HuH-7 (cell line): ENCODE results near the gene USP40.

Experiments used
- DNase-seq: peaks from one replicate; pipeline ENCODE4 v3.0.0; 2011; ENCODE audit warnings: low spot score

USP40 gene

DNA sequence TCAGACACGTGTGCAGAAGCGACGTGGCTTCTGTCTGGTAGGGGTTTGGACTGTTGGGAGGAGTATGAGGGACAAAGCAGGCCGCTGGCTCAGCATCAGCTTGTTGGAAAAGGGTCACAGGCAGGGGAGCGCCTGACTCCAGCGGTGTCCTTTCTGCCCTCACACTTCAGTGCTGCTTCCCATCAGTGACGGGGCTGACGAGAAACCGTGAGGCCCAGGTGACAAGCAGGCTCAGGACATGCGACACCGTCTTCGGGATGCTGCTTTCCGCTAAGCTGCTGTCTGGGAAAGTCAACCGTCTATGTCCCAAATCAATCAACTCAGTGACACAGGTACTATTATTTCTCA, 90.5 kb downstream of the USP40 start:
- DNase-seq = no peak

DNA sequence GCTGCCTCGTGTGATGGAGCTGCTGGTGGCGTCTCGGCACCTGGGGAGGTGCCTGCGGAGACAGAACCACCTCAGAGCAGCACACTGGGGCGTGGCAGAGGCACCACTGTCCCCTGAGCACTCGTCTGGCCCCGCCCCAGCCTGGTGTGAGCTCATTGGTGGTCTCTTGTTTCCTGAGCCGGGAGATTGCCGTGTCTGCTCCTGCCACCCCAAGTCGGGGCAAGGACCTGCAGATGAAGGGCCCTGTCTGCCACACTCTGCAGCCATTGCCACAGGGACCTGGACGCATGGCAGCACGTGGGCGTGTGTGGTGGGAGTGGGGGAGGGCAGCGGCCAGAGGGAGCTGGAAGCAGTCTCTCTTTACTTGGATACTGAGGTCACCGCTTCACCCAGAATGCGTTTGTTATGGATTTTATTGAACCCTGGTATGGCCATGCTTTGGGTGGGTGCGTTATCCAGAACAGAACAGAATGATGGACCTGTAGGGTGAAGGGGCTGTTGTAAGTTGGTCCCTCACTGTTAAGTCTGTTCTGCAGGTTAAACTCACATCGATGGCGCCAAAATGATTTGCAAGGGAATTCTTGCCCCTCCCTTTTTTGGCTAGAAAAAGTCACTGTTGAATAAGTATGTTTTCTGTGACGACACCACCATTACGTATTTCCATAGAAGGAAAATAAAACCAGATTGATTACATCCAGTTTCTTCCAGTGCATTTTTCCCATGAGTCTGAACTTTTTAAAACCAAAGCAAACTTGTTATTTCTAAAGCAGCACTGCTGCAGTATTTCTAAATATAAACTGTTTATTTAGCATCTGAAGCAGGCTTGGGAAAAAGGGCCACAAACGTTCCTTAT, 92.0 kb downstream of the USP40 start:
- DNase-seq = no peak

DNA sequence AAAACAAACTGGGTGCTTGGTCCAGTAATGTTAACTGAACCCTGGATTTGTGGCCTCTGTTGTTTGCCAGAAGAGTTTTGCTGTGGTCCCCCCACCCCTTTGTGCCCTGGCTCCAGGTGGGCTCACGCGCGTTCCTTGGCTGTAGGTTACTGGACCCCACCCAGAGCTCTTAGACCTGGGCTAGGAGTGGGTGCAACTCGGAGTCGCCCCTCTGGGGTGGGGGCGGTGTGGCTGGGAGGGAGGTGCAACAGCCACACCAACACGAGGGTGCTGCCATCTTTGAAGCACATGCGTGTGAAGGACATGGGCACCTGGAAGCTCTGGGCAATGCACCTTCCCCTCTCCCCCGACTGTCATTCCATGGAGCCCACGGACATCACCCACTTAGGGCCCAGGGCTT, 92.7 kb downstream of the USP40 start:
- DNase-seq = no peak

DNA sequence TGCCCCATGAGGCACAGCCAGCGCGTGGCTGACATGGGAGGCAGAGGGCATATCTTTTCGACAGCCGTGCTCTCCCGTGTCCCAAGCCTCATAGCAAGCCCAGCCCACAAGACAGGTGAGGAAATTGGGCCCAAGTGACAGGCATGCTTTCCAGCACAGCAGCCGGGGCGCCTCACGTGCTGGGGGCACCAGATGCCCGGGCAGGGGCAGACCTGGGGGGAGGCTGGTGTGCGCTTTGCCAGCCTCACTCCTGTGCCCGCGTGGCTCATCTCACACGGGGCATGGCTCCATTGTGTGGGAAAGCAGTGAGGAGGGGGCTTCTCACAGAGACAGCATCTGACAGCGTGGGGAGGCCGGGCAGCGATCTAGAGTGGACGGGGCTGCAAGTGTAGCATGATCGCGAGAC, 93.2 kb downstream of the USP40 start:
- DNase-seq = no peak

DNA sequence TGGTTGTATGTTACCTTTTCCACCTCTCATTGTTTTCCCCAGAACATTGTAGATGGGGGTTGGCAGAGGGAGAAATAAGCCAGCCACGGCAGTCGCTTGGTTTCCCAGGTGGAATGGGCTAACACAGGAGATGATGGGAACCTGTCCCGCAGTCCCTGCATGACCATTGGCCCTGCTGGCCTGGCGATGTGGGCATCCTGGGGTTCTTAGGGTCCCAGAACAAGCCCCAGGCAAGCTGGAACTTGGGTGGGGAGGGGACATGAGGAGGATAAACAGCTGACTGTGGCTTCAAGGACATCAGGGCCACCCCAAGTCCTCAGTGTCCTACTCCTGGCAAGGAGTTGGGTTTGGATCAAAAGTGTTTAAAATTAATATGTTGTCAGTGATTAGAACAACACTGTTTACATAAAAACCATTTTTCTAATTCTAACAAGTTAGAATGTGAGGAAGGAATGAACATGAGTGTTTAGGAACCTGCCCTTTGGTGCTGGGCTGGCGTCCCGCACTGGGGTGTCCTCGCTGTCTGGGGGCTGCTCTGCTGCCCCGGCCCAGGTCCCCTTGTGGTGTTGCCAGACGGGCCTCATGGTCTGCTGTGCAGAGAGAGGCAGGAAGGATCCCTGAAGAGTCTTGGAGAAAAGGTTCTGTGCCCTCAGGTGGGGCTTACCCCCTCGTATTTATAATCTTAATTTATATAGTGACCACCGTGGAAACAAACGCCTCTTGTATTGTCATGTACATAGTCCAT, 95.1 kb downstream of the USP40 start:
- no peak for DNase-seq

DNA sequence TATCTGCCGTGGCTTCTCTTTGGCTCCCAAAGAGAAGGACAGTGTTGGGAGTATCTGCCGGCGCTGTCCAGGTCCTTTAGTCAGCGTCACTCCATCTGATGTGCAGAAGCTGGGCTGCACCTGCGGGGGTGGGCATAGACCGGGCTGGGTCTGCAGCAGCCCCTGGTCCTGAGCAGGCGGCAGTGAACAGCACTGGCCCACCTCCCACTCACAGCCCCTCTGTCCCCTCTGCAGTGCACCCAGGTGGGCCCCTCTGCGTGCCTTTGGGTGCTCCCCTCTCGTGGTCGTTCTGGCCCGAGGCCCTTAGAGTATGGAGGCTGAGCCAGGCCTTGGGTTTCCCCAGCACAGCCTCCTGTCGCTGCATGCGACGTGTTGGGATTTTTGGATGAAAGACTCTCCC, 95.7 kb downstream of the USP40 start:
- DNase-seq = no peak

DNA sequence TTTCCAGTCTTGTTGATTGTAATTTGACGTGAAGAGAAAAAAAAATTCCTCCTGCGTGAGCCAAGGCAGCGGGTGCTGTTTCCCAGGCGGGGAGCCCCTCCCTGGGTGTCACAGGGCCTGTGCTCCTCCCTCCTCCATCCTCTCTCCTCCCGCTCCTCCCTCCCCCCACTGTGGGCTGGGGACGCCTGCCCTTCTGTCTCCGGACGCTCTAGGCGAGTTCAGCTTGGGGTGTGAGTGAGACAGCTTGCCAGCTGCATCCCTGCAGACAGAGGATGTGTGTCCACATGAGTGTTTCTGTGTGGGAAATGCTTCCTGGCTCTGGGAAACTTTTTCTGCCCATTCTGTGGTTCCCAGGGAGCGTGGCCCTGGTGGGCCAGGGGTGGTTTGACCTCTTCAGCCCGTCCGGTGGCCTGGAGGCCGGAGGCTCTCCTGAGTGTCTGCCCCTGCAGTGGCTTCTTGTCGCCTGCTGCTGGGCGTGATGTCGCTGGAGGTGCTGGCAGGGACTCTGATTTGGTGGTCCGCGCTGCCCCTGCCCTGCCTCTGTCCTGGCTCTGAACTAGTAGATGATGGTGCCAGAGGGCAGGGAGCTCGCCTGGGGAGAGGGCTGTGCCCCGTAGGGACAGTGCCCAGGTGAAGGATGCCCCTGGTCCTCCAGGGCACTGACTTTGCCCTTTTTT, 96.4 kb downstream of the USP40 start:
- no peak for DNase-seq

DNA sequence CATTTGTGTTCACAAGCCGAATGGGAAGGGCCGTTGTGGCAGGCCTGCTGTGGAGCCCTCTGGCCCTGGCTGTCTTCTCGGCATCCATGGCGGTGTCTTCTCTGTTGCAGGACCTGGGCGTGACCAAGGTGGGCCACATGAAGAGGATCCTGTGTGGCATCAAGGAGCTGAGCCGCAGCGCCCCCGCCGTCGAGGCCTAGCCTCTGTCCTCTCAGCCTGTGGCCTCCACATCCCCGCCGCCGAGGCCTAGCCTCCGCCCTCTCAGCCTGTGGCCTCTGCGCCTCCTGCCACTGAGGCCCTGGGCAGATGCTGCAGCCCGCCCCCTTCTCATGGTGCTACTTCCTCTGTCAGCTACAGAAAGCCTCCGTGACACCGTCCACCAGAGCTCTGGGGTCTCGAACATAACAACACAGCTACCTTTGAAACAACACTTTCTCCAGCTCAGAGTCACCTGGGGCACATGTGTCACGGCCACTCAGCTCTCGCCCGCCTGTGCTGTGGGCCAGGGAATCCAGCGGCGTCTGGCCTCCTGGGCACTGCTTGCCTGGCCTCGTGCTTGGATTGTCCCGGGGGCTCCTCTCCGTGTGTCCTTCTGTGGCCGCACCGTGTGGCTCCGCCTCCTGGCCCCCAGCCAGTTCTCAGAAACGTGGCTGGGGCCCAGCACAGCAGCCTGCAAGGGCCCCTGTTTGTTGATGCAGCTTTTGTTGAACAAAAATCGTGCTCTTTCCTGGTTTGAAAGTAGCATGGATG, 97.1 kb downstream of the USP40 start:
- no peak for DNase-seq

DNA sequence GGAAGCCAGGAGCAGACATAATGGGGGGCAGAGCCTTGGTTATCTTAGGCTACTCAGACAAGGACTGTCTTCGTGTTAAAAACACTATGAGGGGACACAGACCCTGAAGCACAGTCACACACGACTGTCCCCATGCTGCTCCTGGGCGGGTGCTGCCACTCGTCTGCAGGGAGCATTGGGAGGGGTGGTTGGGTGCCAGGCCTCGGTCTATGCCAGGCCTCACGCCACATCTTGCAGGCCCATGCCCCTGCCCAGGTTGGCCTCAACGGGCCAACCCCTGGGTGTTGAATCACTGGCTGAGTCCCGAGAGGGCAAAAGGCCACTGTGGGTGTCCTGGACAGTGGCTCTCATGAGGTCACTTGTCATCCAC, 97.9 kb downstream of the USP40 start:
- DNase-seq = no peak

DNA sequence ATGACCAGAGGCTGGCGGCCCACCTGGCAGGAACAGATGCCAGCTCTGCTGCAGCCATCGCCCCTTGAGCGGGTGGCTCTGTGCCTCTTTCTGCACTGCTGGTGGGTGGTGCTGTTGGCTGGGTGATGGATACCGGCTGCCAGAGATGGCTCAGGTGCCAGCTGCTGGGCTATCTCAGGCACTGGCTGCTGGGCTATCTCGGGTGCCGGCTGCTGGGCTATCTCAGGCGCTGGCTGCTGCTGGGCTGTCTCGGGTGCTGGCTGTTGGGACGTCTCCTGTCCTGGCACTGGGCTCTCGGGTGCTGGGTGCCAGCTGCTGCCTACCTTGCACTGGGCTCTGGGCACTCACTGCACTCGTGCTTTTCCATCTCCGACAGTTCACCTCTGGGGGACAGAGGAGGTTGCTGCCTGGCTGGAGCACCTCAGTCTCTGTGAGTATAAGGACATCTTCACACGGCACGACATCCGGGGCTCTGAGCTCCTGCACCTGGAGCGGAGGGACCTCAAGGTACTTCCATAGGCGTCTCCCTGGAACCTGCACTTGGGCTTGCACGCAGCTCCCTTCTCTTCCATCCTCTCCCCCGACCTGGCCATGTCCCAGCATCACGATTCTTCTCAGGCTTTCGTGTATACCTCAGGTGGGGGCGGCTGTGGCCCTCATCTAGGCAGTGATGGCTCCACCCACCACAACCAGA, 98.4 kb downstream of the USP40 start:
- no peak for DNase-seq

DNA sequence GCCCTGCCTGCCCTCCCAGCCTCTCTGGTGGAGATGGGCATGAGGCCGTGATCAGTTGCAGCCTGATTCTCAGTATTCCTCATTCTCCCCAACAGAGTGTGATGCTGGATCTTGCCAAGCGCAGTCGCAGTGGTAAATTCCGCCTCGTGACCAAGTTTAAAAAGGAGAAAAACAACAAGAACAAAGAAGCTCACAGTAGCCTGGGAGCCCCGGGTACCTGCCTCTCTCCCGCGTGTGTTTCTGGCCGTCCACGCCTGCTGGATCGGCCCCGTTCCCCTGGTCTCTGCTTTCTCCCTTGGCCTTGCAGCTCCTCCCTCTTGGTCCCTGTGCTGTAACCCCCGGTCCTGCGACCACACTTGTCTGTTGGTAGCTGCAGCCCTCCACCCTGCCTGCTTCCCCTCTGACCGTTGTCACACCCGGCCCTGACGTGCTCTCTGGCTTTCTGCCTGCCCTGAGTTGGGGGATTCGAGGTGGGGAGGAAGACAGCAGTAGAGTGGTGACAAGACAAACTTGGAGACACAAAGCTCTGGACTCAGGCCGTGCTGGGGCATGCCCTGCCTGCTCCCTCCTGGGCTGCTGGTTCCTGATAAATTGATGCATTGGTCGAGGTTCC, 99.5 kb downstream of the USP40 start:
- DNase-seq = no peak

DNA sequence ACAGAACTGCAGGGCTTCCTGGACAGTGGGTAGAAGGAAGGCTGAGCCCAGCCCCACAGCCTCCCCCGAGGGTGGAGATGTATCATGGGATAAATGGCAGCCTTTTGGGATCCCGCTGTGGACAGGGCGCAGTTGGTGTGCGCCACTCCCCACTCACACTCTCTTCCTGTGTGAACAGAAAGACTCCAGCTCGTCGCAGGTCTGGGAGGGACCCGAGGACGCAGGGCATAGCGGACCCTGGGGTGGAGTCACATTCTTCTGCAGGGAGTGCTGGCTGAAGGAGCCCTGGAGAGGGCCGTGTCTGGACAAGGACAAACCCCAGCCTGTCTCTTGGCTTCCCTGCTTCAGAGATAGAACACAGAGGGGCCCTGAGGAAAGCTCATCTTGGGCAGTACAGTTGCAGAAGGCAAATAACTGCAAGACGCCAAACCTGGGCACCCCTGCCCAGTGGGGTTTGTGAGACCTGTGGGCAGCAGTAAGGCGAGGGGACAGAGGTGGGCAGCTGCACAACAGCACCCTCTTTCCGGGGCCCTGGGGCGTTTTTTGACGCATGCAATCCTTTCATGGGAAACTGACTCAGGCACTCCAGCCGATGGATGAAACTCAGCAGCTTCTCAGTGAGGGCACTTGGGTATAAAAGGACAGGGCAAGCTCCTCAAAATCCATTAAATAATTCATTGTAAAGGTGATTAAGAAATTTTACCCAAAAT, 101.9 kb downstream of the USP40 start:
- no peak for DNase-seq

DNA sequence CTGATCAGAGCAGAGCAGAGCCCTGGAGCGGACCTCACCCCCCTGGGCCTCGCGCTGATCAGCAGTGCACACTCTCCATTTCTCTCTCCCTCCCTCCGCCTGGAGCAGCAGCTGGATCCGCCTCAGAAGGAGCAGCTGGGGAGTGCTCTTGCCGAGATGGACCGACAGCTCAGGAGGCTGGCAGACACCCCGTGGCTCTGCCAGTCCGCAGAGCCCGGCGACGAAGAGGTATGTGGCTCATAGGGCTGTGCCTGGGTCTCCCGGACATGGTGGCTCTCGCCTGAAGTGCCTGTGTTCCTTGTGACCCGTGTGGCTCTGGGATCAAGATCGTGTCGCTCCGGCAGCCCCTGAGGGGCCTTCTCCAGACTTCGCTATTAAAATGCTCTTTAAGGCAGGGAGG, 102.5 kb downstream of the USP40 start:
- DNase-seq = no peak

DNA sequence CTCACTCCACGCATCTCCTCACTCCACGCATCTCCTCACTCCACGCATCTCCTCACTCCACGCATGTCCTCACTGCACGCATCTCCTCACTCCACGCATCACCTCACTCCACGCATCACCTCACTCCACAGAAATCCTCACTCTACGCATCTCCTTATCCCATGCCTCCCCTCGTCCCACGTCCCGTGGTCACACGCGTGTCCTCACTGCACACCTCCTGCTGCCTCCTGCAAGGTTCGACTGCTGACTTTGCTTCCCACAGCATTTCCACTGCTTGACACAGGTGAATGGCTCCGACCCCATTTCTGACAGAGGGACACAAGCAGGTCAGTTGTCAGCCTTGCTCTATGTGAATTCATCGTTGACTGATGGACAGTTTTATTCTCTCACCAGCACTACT, 103.0 kb downstream of the USP40 start:
- DNase-seq = no peak

DNA sequence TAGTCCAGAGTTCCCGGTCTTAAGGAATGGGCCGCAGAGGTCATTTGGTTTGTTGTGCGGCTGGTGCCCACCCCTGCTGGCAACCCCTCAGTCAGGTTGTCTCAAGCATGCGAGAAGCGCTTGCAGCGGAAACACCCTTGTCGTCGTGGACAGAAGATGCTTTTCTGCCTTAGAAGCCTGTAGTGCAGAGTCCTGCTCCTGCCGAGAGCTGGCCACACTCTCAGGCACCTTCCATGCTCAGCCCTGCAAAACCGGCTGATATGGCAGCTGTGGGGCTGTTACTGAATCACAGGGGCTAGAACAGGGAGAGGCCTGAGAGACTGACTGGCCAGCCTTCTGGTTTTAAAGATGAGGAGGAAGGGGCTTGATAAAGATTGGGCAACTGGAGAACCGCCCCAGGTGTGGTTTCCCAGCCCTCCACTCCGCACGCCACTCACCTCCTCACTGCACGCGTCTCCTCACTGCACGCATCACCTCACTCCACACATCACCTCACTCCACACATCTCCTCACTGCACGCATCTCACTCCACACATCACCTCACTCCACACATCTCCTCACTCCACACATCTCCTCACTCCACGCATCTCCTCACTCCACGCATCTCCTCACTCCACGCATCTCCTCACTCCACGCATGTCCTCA, 103.6 kb downstream of the USP40 start:
- no peak for DNase-seq

DNA sequence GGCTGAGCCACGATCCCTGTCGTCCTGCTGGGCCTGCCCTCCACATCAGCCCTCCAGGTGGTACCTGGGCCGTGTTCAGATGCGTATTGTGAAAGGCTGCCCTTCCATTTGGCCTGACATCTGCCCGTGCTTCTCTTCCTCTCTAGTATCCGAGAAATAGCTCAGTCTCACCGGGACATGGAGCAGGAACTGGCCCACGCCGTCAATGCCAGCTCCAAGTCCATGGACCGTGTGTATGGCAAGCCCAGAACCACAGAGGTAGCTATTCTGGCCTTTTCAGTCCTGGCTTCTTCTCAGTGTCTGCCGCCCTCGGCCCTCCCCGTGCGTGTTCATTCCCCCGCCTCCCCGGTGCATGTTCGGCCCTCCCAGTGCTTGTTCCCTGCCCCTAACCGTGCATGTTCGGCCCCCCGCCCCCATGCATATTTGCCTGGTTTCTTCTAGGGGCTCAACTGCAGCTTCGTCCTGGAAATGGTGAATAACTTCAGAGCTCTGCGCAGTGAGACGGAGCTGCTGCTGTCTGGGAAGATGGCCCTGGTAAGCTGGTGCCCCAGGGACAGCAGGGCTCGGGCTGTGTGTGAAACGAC, 104.3 kb downstream of the USP40 start:
- no peak for DNase-seq

DNA sequence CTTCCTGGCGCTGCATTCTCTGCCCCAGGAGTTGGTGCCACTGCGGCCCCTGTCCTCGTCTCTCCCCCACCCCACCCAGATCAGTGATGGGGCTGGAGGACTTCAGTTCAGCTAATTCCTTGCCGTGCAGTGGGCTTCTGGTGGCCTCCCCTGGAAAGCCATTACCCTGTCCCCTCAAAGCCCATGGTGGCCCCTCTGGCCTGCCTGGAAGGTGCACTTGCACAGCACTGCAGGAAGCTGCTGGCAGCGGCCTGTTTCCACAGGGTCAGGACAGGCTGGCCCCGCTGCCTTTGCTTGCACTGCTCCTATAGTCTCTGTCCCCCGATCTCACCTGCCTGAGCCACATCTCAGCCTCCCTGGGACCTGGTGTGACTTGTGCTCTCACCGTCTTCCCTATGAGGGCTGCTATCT, 105.1 kb downstream of the USP40 start:
- DNase-seq = no peak

DNA sequence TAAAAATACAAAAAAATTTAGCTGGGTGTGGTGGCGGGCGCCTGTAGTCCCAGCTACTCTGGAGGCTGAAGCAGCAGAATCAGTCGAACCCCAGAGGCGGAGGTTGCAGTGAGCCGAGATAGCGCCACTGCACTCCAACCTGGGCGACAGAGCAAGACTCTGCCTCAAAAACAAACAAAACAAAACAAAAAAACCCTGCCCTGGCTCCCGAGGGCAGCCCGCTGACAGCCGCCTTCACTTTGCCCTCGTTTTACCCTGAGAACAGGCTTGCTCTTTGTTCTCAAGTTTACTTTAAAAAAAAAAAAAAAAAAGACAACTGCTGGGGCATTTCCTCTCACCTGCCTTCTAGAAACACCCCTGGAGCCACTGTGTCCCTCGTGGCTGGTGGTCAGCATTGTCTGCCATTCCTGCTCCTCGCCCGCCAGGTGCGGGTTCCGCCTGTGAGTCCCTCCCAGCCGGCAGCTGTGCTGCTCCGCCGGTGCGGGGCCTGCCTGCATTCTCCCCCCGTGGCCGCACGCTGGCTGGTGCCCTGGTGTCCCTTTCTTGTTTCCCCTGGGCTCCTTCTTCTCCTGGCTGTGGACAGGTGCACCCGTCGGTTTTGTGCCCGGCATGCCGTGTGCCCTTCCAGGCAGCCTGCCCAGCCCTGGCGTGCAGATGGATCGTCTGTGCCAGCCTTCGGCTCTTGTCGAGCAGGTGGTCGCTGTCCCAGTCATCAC, 105.7 kb downstream of the USP40 start:
- DNase-seq = peak; percentile 47

DNA sequence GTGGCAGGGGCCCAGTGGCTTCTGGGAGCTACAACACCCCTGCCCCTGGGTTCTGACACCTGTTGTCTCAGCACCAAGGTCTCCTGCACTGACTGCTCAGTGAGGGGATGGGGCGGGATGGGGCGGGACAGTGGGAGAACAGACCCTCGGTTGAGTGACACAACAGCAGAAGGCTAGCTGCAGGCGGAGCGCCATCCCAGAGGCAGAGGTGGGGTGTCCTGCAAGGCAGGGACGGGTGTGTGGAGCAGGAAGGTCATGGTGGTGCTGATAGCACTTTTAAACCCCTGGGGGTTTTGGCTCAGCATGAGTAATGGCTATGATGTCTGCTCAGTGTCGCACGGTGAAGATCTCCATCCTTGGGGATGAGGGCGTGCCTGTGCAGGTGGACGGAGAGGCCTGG, 107.2 kb downstream of the USP40 start:
- DNase-seq = no peak
